Mononuclear cell (primary cell): Measurements from ENCODE around the gene CNBP. TPM values are rescaled to one million over a fixed set of nuclear protein-coding genes. Genes with fewer than 3 reads are reported as not detected.
A peak's percentile ranks its signal among the peaks of the same experiment; 100 is the strongest.

Experiments used
- H3K27me3 ChIP-seq: 2 replicates; pipeline ENCODE4 v1.6.0; 2011; ENCODE audit warnings: low read length, control low read depth; ENCODE audit not compliant: insufficient read depth
- H3K4me1 ChIP-seq: 2 replicates; pipeline ENCODE4 v1.5.1; 2011; ENCODE audit warnings: mild to moderate bottlenecking, low read length, control low read depth; ENCODE audit not compliant: insufficient read depth
- H3K4me3 ChIP-seq: 2 replicates; pipeline ENCODE4 v1.5.1; 2011; ENCODE audit warnings: mild to moderate bottlenecking, low read length, moderate library complexity
- H3K9me3 ChIP-seq: 2 replicates; pipeline ENCODE4 v1.5.1; 2011; ENCODE audit warnings: low read depth, mild to moderate bottlenecking, control low read depth, low read length
- total RNA-seq: library from RNA; depleted of rRNA; stranded (reverse); fragments of >200 nt; gene quantifications from one replicate; pipeline ENCODE4 v1.2.3, GENCODE V29; 2012

Gene CNBP
- total RNA-seq, 1 donor, result 353 TPM

- H3K4me1 ChIP-seq, result peaks cover 3% of the 10 kb centered on the region
Observed at GRCh38 chr3:129128357-129129155, 55.1 kb downstream of the CNBP start.

GRCh38 chr3:129126726-129127280, 56.9 kb downstream of the CNBP start:
- Histone ChIP-seq H3K4me3 (no peak overlapping the region), H3K4me1 (peaks cover 18% of the 10 kb centered on the region), H3K27me3 (no peaks in the 10 kb centered on the region), H3K9me3 (no peaks in the 10 kb centered on the region)

More at GRCh38 chr3:129128357-129129155, 55.1 kb downstream of the CNBP start:
- Histone ChIP-seq H3K27me3 (no peaks in the 10 kb centered on the region), H3K9me3 (no peaks in the 10 kb centered on the region), H3K4me3 (no peak overlapping the region)

- Histone ChIP-seq H3K4me1 (peaks cover 37% of the 10 kb centered on the region), H3K27me3 (no peaks in the 10 kb centered on the region), H3K9me3 (no peaks in the 10 kb centered on the region), H3K4me3 (no peak overlapping the region)
Observed at GRCh38 chr3:129123314-129124060, 60.2 kb downstream of the CNBP start.

GRCh38 chr3:129122412-129123011, 61.2 kb downstream of the CNBP start:
- H3K27me3 ChIP-seq, result no peaks in the 10 kb centered on the region
- H3K9me3 ChIP-seq, result no peaks in the 10 kb centered on the region
- no peak overlapping the region for H3K4me3 ChIP-seq
- peaks cover 45% of the 10 kb centered on the region for H3K4me1 ChIP-seq

- no peaks in the 10 kb centered on the region for H3K27me3 ChIP-seq
- no peaks in the 10 kb centered on the region for H3K9me3 ChIP-seq
- peaks cover 51% of the 10 kb centered on the region for H3K4me1 ChIP-seq
- peak within 1 kb of the TSS; percentile 85 for H3K4me3 ChIP-seq
Observed at GRCh38 chr3:129121792-129122411, 61.8 kb downstream of the CNBP start, which contains the start of gene RAB43. Gene RAB43 (minus strand): TSS chr3:129121804. CDS start chr3:129121489, 315 bp downstream.

GRCh38 chr3:129121016-129121791, 62.5 kb downstream of the CNBP start:
- Histone ChIP-seq H3K9me3 (no peaks in the 10 kb centered on the region), H3K4me3 (peak overlapping the region; percentile 85), H3K27me3 (no peaks in the 10 kb centered on the region), H3K4me1 (peaks cover 58% of the 10 kb centered on the region)

- H3K27me3 ChIP-seq, result no peaks in the 10 kb centered on the region
- H3K4me3 ChIP-seq, result peak overlapping the region; percentile 85
- H3K9me3 ChIP-seq, result no peaks in the 10 kb centered on the region
- H3K4me1 ChIP-seq, result peaks cover 66% of the 10 kb centered on the region
Observed at GRCh38 chr3:129120254-129121004, 63.3 kb downstream of the CNBP start.

GRCh38 chr3:129119365-129120100, 64.2 kb downstream of the CNBP start:
- no peaks in the 10 kb centered on the region for H3K27me3 ChIP-seq
- H3K4me1 ChIP-seq, result peaks cover 74% of the 10 kb centered on the region
- no peaks in the 10 kb centered on the region for H3K9me3 ChIP-seq
- peak overlapping the region; percentile 85 for H3K4me3 ChIP-seq

- Histone ChIP-seq H3K4me1 (peaks cover 75% of the 10 kb centered on the region), H3K4me3 (peak overlapping the region; percentile 85), H3K27me3 (no peaks in the 10 kb centered on the region), H3K9me3 (no peaks in the 10 kb centered on the region)
Observed at GRCh38 chr3:129118745-129119144, 65.0 kb downstream of the CNBP start.

Other genes starting within 250 kb of the CNBP start
- gene CFAP92, start 189.8 kb downstream of the CNBP start, total RNA-seq, result 0.63 TPM
- gene EFCC1, start 182.6 kb downstream of the CNBP start, total RNA-seq, result 0.10 TPM
- 28.1 TPM for gene GP9, start 123.1 kb downstream of the CNBP start, total RNA-seq
- 28.1 TPM for gene RAB43, start 62.1 kb downstream of the CNBP start, total RNA-seq
- gene ISY1, start 22.8 kb downstream of the CNBP start, total RNA-seq, result 24.9 TPM
- gene COPG1, start 65.7 kb upstream of the CNBP start, total RNA-seq, result 61.7 TPM
- gene HMCES, start 95.0 kb upstream of the CNBP start, total RNA-seq, result 37.9 TPM
- 1.4 TPM for gene EFCAB12, start 244.7 kb upstream of the CNBP start, total RNA-seq